Upper lobe of left lung (tissue), 6 donors: ENCODE data around the gene HSP90AA1. TPM values are rescaled to one million over a fixed set of nuclear protein-coding genes. Genes with fewer than 3 reads are reported as not detected.

ENCODE experiments used
- ATAC-seq, 2 donors: fragments of 200-7000 bp; cut with Tn5 transposase; one replicate each; pipeline ENCODE4 v1.9.1; 2022; ENCODE audit warnings: mild to moderate bottlenecking in 2 of 2, moderate library complexity in 2 of 2; ENCODE audit not compliant: low FRiP score in 2 of 2
- DNase-seq, 2 donors: peaks; one replicate each; pipeline ENCODE4 v3.0.0-alpha.2; 2019 to 2020
- H3K27ac ChIP-seq, 4 donors: fragments of 200-600 bp; sonication (generic); one replicate each; pipeline ENCODE4 v1.5.1; 2016 to 2019
- H3K27me3 ChIP-seq, 4 donors: fragments of 200-600 bp; sonication (generic); one replicate each; pipeline ENCODE4 v1.5.1; 2017 to 2019
- H3K36me3 ChIP-seq, 4 donors: fragments of 200-600 bp; sonication (generic); one replicate each; pipeline ENCODE4 v1.5.1; 2016 to 2019
- H3K4me1 ChIP-seq, 4 donors: fragments of 200-600 bp; sonication (generic); one replicate each; pipeline ENCODE4 v1.5.1; 2018 to 2019
- H3K4me3 ChIP-seq, 4 donors: fragments of 200-600 bp; sonication (generic); one replicate each; pipeline ENCODE4 v1.5.1; 2017 to 2019; ENCODE audit warnings: mild to moderate bottlenecking in 2 of 4, moderate library complexity in 1 of 4
- H3K9me3 ChIP-seq, 4 donors: fragments of 200-600 bp; sonication (generic); one replicate each; pipeline ENCODE4 v1.5.1; 2018 to 2019
- CTCF ChIP-seq, 6 experiments: fragments of 450-650 bp in 4 of 6; fragments of 200-600 bp in 2 of 6; sonication (generic) in 2 of 6; IDR thresholded peaks; one replicate each; pipeline ENCODE4 v1.5.1; 2016 to 2019; ENCODE audit warnings: antibody characterized with exemption in 6 of 6
- EP300 ChIP-seq, 4 donors: sonication (generic); formaldehyde crosslinking; IDR thresholded peaks; one replicate each; pipeline ENCODE4 v1.5.1; 2017; ENCODE audit warnings: antibody characterized with exemption in 4 of 4, control low read depth in 2 of 4
- POLR2A ChIP-seq, 4 donors: fragments of 450-650 bp; IDR thresholded peaks; one replicate each; pipeline ENCODE4 v1.5.1; 2016 to 2017; ENCODE audit warnings: antibody characterized with exemption in 4 of 4, mild to moderate bottlenecking in 2 of 4
- POLR2AphosphoS5 ChIP-seq, 2 donors: sonication (generic); formaldehyde crosslinking; IDR thresholded peaks; one replicate each; pipeline ENCODE4 v1.5.1; 2017; ENCODE audit warnings: antibody characterized with exemption in 2 of 2
- WGBS, 2 donors: methylation state at CpG; one replicate each; pipeline ENCODE4 v1.1.5; 2017 to 2018; 5-methylcytosine and 5-hydroxymethylcytosine counted together
- total RNA-seq, 6 donors: library from RNA; depleted of rRNA in 4 of 6; stranded (reverse); fragments of >200 nt in 4 of 6; gene quantifications; one replicate each; pipeline versions ENCODE4 v1.1.0 to v1.2.1, GENCODE V29; 2016 to 2021
- donor health status: DM: no; HTN: no; CAD: no; lungs with moderate emphysema.
- donor health status: DM: no; HTN: yes; CAD: no; lungs with severe emphysema.

HSP90AA1 gene
- total RNA-seq, 6 donors from 2014 or later, result 147 to 509 (median 258) TPM

- Histone ChIP-seq H3K4me3 (no peak overlapping the region), H3K27ac (no peak overlapping the region), H3K36me3 (no peaks in the 10 kb centered on the region), H3K4me1 (peaks cover 0 to 9% (median 2%) of the 10 kb centered on the region in 4 donors), H3K9me3 (no peaks in the 10 kb centered on the region), H3K27me3 (no peaks in the 10 kb centered on the region)
- DNase-seq (no peak), ATAC-seq (no peak)
- 66 to 73% methylated on average over 7 of the region's 7 CpGs for WGBS, 2 donors
- TF ChIP-seq CTCF (IDR thresholded peaks at IDR 0.05) (no peak), POLR2A (IDR thresholded peaks at IDR 0.05) (no peak), POLR2AphosphoS5 (IDR thresholded peaks at IDR 0.05) (no peak), EP300 (IDR thresholded peaks at IDR 0.05) (no peak)
Observed at GRCh38 chr14:102094101-102094500, 7.3 kb upstream of the HSP90AA1 start.

- H3K27ac ChIP-seq, result no peak overlapping the region
- H3K36me3 ChIP-seq, result no peaks in the 10 kb centered on the region
- no peaks in the 10 kb centered on the region for H3K9me3 ChIP-seq
- WGBS, 2 donors, result 91 to 95% methylated on average over 10 of the region's 10 CpGs
- no peak for ATAC-seq
- H3K4me1 ChIP-seq, result peaks cover 3 to 22% (median 11%) of the 10 kb centered on the region in 4 donors
- no peak overlapping the region for H3K4me3 ChIP-seq
- H3K27me3 ChIP-seq, result no peaks in the 10 kb centered on the region
- DNase-seq, result no peak
- no peak for TF ChIP-seq POLR2A (IDR thresholded peaks at IDR 0.05)
- no peak for TF ChIP-seq EP300 (IDR thresholded peaks at IDR 0.05)
- TF ChIP-seq POLR2AphosphoS5 (IDR thresholded peaks at IDR 0.05), result no peak
- no peak for TF ChIP-seq CTCF (IDR thresholded peaks at IDR 0.05)
Observed at GRCh38 chr14:102092806-102093205, 6.0 kb upstream of the HSP90AA1 start.

- Histone ChIP-seq H3K9me3 (no peaks in the 10 kb centered on the region), H3K4me3 (no peak overlapping the region), H3K4me1 (peaks cover 4 to 24% (median 14%) of the 10 kb centered on the region in 4 donors), H3K36me3 (peaks cover 0 to 2% (median 0%) of the 10 kb centered on the region in 4 donors), H3K27me3 (no peaks in the 10 kb centered on the region), H3K27ac (no peak overlapping the region)
- no peak for ATAC-seq
- 91 to 93% methylated on average over 3 of the region's 3 CpGs for WGBS, 2 donors
- TF ChIP-seq EP300 (IDR thresholded peaks at IDR 0.05) (no peak), CTCF (IDR thresholded peaks at IDR 0.05) (no peak), POLR2AphosphoS5 (IDR thresholded peaks at IDR 0.05) (no peak), POLR2A (IDR thresholded peaks at IDR 0.05) (no peak)
- DNase-seq, result no peak
Observed at GRCh38 chr14:102090713-102091112, 3.9 kb upstream of the HSP90AA1 start.

GRCh38 chr14:102089621-102090343 lies 2.9 kb upstream of the HSP90AA1 start:
- Histone ChIP-seq H3K36me3 (peaks cover 0 to 12% (median 7%) of the 10 kb centered on the region in 4 donors), H3K4me3 (no peak overlapping the region), H3K27me3 (no peaks in the 10 kb centered on the region), H3K9me3 (no peaks in the 10 kb centered on the region), H3K27ac (no peak overlapping the region), H3K4me1 (peaks cover 14 to 33% (median 23%) of the 10 kb centered on the region in 4 donors)
- ATAC-seq, result no peak
- whole genome bisulfite sequencing, 2 donors, result 75 to 93% methylated on average over 10 to 11 of the region's 11 CpGs
- TF ChIP-seq CTCF (IDR thresholded peaks at IDR 0.05), result no peak
- no peak for TF ChIP-seq POLR2AphosphoS5 (IDR thresholded peaks at IDR 0.05)
- no peak for TF ChIP-seq EP300 (IDR thresholded peaks at IDR 0.05)
- no peak for TF ChIP-seq POLR2A (IDR thresholded peaks at IDR 0.05)
- no peak for DNase-seq
